Measurements from ENCODE around the gene THUMPD1.
"Not testable (repeated sequence)": the region's sequence is repeated elsewhere in the genome, so short reads cannot be mapped to it uniquely, and the experiment has no call there.

Gene THUMPD1

GRCh38 chr16:20694096-20694495 is 47.5 kb downstream of the THUMPD1 start:
- not testable (repeated sequence) for DNase-seq (ENCODE audit: low spot score)

DNA sequence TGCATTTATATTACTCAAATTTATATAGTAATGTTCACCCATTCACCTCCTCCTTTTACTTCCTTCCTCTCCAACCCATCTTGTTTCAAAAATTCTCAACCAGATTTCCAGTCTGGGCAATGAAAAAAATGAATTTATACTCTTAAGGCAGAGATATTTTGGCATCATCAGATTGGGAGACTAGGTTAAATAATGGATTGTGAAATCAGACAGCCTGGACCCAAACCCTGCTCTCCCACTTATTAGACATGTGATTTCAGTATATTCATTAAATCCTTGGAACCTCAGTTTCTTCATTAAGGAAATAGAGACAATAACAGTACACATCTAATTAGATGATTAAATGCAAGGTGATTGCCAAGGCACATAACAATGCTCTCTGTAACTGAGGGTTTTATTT is 52.0 kb downstream of the THUMPD1 start:
- DNase-seq (ENCODE audit: low spot score), result no peak

- no peak for DNase-seq (ENCODE audit: low spot score)
Measured at GRCh38 chr16:20683812-20684211, 57.8 kb downstream of the THUMPD1 start.

All from globus pallidus (tissue), 1 donor.